ENCODE data around the gene KIF26B. TPM values are rescaled to one million over a fixed set of nuclear protein-coding genes. Genes with fewer than 3 reads are reported as not detected.

The KIF26B gene
- polyA plus RNA-seq, 2 of the 4 experiments (the other 2 are of a cell fraction), result 0.01 to 0.04 TPM

- Histone ChIP-seq H3K4me3 (no peak overlapping the region), H3K9me3 (no peaks in the 10 kb centered on the region), H3K4me1 (no peaks in the 10 kb centered on the region), H3K27ac (no peak overlapping the region), H3K4me2 (no peak overlapping the region)
- POLR2A ChIA-PET, result no interaction called here
- 57% methylated on average over 15 of the region's 15 CpGs for WGBS (ENCODE audit: missing lambda C conversion rate)
- DNase-seq (ENCODE audit: low read depth in 1 of 2, low spot score in 1 of 2) (no peak), ATAC-seq (no peak), FAIRE-seq (no peak)
- CTCF ChIA-PET, result no interaction called here
- TF ChIP-seq ZC3H11A (IDR thresholded peaks at IDR 0.05), result no peak
- TF ChIP-seq HDAC2 (IDR thresholded peaks at IDR 0.05), result no peak
- TF ChIP-seq NFE2L2 (conservative IDR thresholded peaks at IDR 0.05; ENCODE audit: low read length), result no peak
- no peak for TF ChIP-seq CEBPB (IDR thresholded peaks at IDR 0.05)
- no peak for TF ChIP-seq FOXS1 (CRISPR knock-in tag; IDR thresholded peaks at IDR 0.05)
- no peak for TF ChIP-seq MAZ (IDR thresholded peaks at IDR 0.05; ENCODE audit: borderline replicate concordance, low read depth, low read length)
- no peak for TF ChIP-seq MYC (IDR thresholded peaks at IDR 0.05; ENCODE audit: borderline replicate concordance, low read length)
- no peak for TF ChIP-seq JUN (IDR thresholded peaks at IDR 0.05)
- TF ChIP-seq NR3C1 (IDR thresholded peaks at IDR 0.05), result no peak
- TF ChIP-seq ZFP36 (IDR thresholded peaks at IDR 0.05; ENCODE audit: borderline replicate concordance, partially characterized antibody), result no peak
- no peak for TF ChIP-seq HES2 (IDR thresholded peaks at IDR 0.05)
- TF ChIP-seq HEYL (CRISPR knock-in tag; IDR thresholded peaks at IDR 0.05), result no peak
These were observed 208.8 kb downstream of the KIF26B start for GRCh38 chr1:245363461-245364200.

- Histone ChIP-seq H3K9me3 (no peaks in the 10 kb centered on the region), H3K4me1 (no peaks in the 10 kb centered on the region), H3K27ac (no peak overlapping the region), H3K4me3 (no peak overlapping the region), H3K4me2 (no peak overlapping the region)
- POLR2A ChIA-PET, result no interaction called here
- DNase-seq (ENCODE audit: low read depth in 1 of 2, low spot score in 1 of 2) (no peak), FAIRE-seq (no peak), ATAC-seq (no peak)
- CTCF ChIA-PET, result no interaction called here
- WGBS (ENCODE audit: missing lambda C conversion rate), result 43% methylated on average over 21 of the region's 21 CpGs
- TF ChIP-seq NR3C1 (IDR thresholded peaks at IDR 0.05) (no peak), ZNF302 (CRISPR knock-in tag; IDR thresholded peaks at IDR 0.05) (no peak), ESRRA (IDR thresholded peaks at IDR 0.05; ENCODE audit: borderline replicate concordance, low read length) (no peak), RARB (CRISPR knock-in tag; IDR thresholded peaks at IDR 0.05) (no peak), POLR2AphosphoS2 (conservative IDR thresholded peaks at IDR 0.05; ENCODE audit: low read length) (no peak), EHMT2 (IDR thresholded peaks at IDR 0.05; ENCODE audit: low read depth) (no peak), ZSCAN20 (CRISPR knock-in tag; IDR thresholded peaks at IDR 0.05) (no peak), RFX5 (IDR thresholded peaks at IDR 0.05) (no peak), GATA3 (IDR thresholded peaks at IDR 0.05; ENCODE audit: borderline replicate concordance) (no peak), MYC (IDR thresholded peaks at IDR 0.05; ENCODE audit: borderline replicate concordance, low read length) (no peak), HDAC2 (IDR thresholded peaks at IDR 0.05) (no peak), JUNB (IDR thresholded peaks at IDR 0.05) (no peak), CTCF (IDR thresholded peaks at IDR 0.05) (no peak), CBX2 (IDR thresholded peaks at IDR 0.05; ENCODE audit: borderline replicate concordance, low read depth) (no peak), HMGXB4 (CRISPR knock-in tag; IDR thresholded peaks at IDR 0.05; ENCODE audit: borderline replicate concordance) (no peak), SMC3 (IDR thresholded peaks at IDR 0.05) (no peak), CBX8 (IDR thresholded peaks at IDR 0.05) (no peak), MAX (IDR thresholded peaks at IDR 0.05) (no peak)
These were observed 210.6 kb downstream of the KIF26B start for GRCh38 chr1:245365095-245366020.

All from A549 (cell line).